H1 (cell line): Measurements from ENCODE around the gene INF2. TPM values are rescaled to one million over a fixed set of nuclear protein-coding genes. Genes with fewer than 3 reads are reported as not detected.

Experiments used
- CTCF ChIA-PET: fragments of 300-600 bp; sonication (Branson Sonifier 250); formaldehyde crosslinking; loops from one replicate; lab custom pipeline; 2021; ENCODE audit not compliant: partially characterized antibody; lab: Charles Lee
- POLR2A ChIA-PET: fragments of 300-600 bp; sonication (Branson Sonifier 250); formaldehyde crosslinking; loops from one replicate; lab custom pipeline; 2021; ENCODE audit warnings: inconsistent platforms; ENCODE audit not compliant: partially characterized antibody; lab: Charles Lee
- DNase-seq, 2 experiments: peaks; one replicate each; pipeline versions ENCODE4 v3.0.0 to v3.0.0-alpha.2; 2010 to 2022; ENCODE audit warnings: low spot score in 2 of 2, low read depth in 1 of 2, mixed read lengths in 1 of 2
- FAIRE-seq: peaks from 2 replicates; lab custom pipeline; 2011; peaks lifted over from hg19 to GRCh38; lab: Jason Lieb, UNC
- H2AFZ ChIP-seq: 2 replicates; pipeline ENCODE4 v1.8.1; 2012; ENCODE audit warnings: low read length, inconsistent platforms
- H2AK5ac ChIP-seq: 2 replicates; pipeline ENCODE4 v1.6.1; 2013; ENCODE audit warnings: low read depth, low read length
- H2BK120ac ChIP-seq: replicated peaks from 2 replicates; pipeline ENCODE3; 2013; ENCODE audit warnings: low read depth, low read length, inconsistent platforms
- H2BK12ac ChIP-seq: 2 replicates; pipeline ENCODE4 v1.6.1; 2013; ENCODE audit warnings: low read depth, low read length
- H2BK15ac ChIP-seq: 2 replicates; pipeline ENCODE4 v1.6.1; 2013; ENCODE audit warnings: low read length
- H2BK20ac ChIP-seq: 2 replicates; pipeline ENCODE4 v1.6.1; 2013; ENCODE audit warnings: low read length
- H2BK5ac ChIP-seq: 2 replicates; pipeline ENCODE4 v1.6.1; 2013; ENCODE audit warnings: low read depth, low read length
- H3K14ac ChIP-seq: 2 replicates; pipeline ENCODE4 v1.6.1; 2013; ENCODE audit warnings: inconsistent platforms; ENCODE audit not compliant: insufficient read length
- H3K18ac ChIP-seq: 2 replicates; pipeline ENCODE4 v1.6.1; 2013; ENCODE audit warnings: low read length; ENCODE audit errors: extremely low read depth
- H3K23ac ChIP-seq: 2 replicates; pipeline ENCODE4 v1.6.1; 2013; ENCODE audit warnings: inconsistent platforms; ENCODE audit not compliant: insufficient read length
- H3K23me2 ChIP-seq: 2 replicates; pipeline ENCODE4 v1.6.1; 2013; ENCODE audit warnings: low read depth, low read length
- H3K27ac ChIP-seq: 2 replicates; pipeline ENCODE4 v1.6.1; 2011; ENCODE audit warnings: low read depth, low read length, inconsistent platforms
- H3K27me3 ChIP-seq, 4 experiments: replicated peaks in 1 of 4; 1 replicate in 1 of 4; 2 replicates in 3 of 4; pipeline versions ENCODE4 v1.6.1 to v1.8.1; 2011 to 2013; ENCODE audit warnings: low read length in 3 of 4, mild to moderate bottlenecking in 3 of 4, inconsistent platforms in 2 of 4, mixed read lengths in 2 of 4, moderate library complexity in 1 of 4; ENCODE audit not compliant: control insufficient read depth in 3 of 4, insufficient read depth in 3 of 4; ENCODE audit errors: extremely low read depth in 1 of 4
- H3K36me3 ChIP-seq, 4 experiments: 2 replicates each; pipeline versions ENCODE4 v1.6.1 to v1.8.1; 2011 to 2013; ENCODE audit warnings: mild to moderate bottlenecking in 4 of 4, low read length in 3 of 4, moderate library complexity in 2 of 4, control low read depth in 1 of 4, inconsistent platforms in 1 of 4; ENCODE audit not compliant: insufficient read depth in 4 of 4, control insufficient read depth in 2 of 4
- H3K4ac ChIP-seq: replicated peaks from 2 replicates; pipeline ENCODE3; 2013; ENCODE audit warnings: low read length, low read depth, mixed read lengths, inconsistent platforms; ENCODE audit not compliant: insufficient read length
- H3K4me1 ChIP-seq, 4 experiments: replicated peaks in 1 of 4; 1 replicate in 1 of 4; 2 replicates in 3 of 4; pipeline versions ENCODE4 v1.6.1 to v1.8.1; 2011 to 2013; ENCODE audit warnings: low read length in 3 of 4, inconsistent platforms in 2 of 4, mixed read lengths in 1 of 4; ENCODE audit not compliant: insufficient read depth in 4 of 4, control insufficient read depth in 3 of 4
- H3K4me2 ChIP-seq, 2 experiments: 2 replicates each; pipeline versions ENCODE4 v1.6.1 to v1.8.1; 2011 to 2013; ENCODE audit warnings: low read depth in 2 of 2, low read length in 2 of 2, control low read depth in 1 of 2, inconsistent platforms in 1 of 2, mild to moderate bottlenecking in 1 of 2; ENCODE audit not compliant: insufficient read depth in 1 of 2
- H3K4me3 ChIP-seq, 4 experiments: fragments of 200-600, 300-600 bp in 1 of 4; sonication (generic), shearing (Covaris generic), sonication (Bioruptor Twin) in 1 of 4; 2 replicates each; pipeline versions ENCODE4 v1.5.1 to v1.8.1; 2011 to 2016; ENCODE audit warnings: low read length in 4 of 4, low read depth in 3 of 4, control low read depth in 2 of 4, inconsistent platforms in 2 of 4, mild to moderate bottlenecking in 2 of 4, mixed read lengths in 1 of 4, moderate library complexity in 1 of 4; ENCODE audit not compliant: insufficient read depth in 2 of 4; ENCODE audit errors: extremely low read depth in 1 of 4
- H3K56ac ChIP-seq: replicated peaks from 2 replicates; pipeline ENCODE3; 2013; ENCODE audit warnings: low read depth, mild to moderate bottlenecking, mixed read lengths, low read length, inconsistent platforms; ENCODE audit not compliant: insufficient read length
- H3K79me1 ChIP-seq: 2 replicates; pipeline ENCODE4 v1.6.1; 2013; ENCODE audit warnings: low read depth, low read length, control low read depth
- H3K79me2 ChIP-seq, 2 experiments: 2 replicates each; pipeline versions ENCODE4 v1.6.1 to v1.8.1; 2012 to 2013; ENCODE audit warnings: low read length in 2 of 2, mild to moderate bottlenecking in 2 of 2, inconsistent platforms in 1 of 2; ENCODE audit not compliant: insufficient read depth in 2 of 2, control insufficient read depth in 1 of 2
- H3K9ac ChIP-seq, 4 experiments: replicated peaks in 1 of 4; 1 replicate in 1 of 4; 2 replicates in 3 of 4; pipeline versions ENCODE4 v1.6.1 to v1.8.1; 2011 to 2013; ENCODE audit warnings: low read depth in 3 of 4, low read length in 3 of 4, control low read depth in 2 of 4, mild to moderate bottlenecking in 2 of 4, moderate library complexity in 2 of 4, inconsistent platforms in 1 of 4; ENCODE audit errors: extremely low read depth in 1 of 4
- H3K9me3 ChIP-seq, 2 experiments: 2 replicates each; pipeline versions ENCODE4 v1.6.1 to v1.8.1; 2012 to 2013; ENCODE audit warnings: mild to moderate bottlenecking in 2 of 2, moderate library complexity in 2 of 2, control low read depth in 1 of 2, inconsistent platforms in 1 of 2, low read depth in 1 of 2, low read length in 1 of 2, mixed read lengths in 1 of 2; ENCODE audit not compliant: insufficient read depth in 2 of 2
- H4K20me1 ChIP-seq, 2 experiments: replicated peaks in 1 of 2; 2 replicates each; pipeline versions ENCODE3 to v1.8.1; 2011 to 2013; ENCODE audit warnings: inconsistent platforms in 2 of 2, low read length in 2 of 2, mild to moderate bottlenecking in 1 of 2; ENCODE audit not compliant: insufficient read depth in 2 of 2, control insufficient read depth in 1 of 2
- H4K5ac ChIP-seq: 2 replicates; pipeline ENCODE4 v1.6.1; 2013; ENCODE audit warnings: low read length, low read depth, mixed read lengths, inconsistent platforms; ENCODE audit not compliant: insufficient read length
- H4K8ac ChIP-seq: 2 replicates; pipeline ENCODE4 v1.8.0; 2013; ENCODE audit warnings: mild to moderate bottlenecking, moderate library complexity, low read length, inconsistent platforms; ENCODE audit not compliant: insufficient read depth; ENCODE audit errors: extremely low read depth
- H4K91ac ChIP-seq: replicated peaks from 2 replicates; pipeline ENCODE3; 2013; ENCODE audit warnings: low read length, mixed read lengths, inconsistent platforms; ENCODE audit not compliant: insufficient read length
- ATF2 ChIP-seq: IDR thresholded peaks from 2 replicates; pipeline ENCODE4 v1.6.1; 2012; ENCODE audit warnings: low read length, inconsistent platforms
- FOSL1 ChIP-seq: IDR thresholded peaks from 2 replicates; pipeline ENCODE4 v1.6.1; 2011; ENCODE audit warnings: mild to moderate bottlenecking, low read depth, low read length, moderate library complexity; ENCODE audit not compliant: insufficient read depth
- HDAC2 ChIP-seq, 2 experiments: fragments of 300-600 bp in 1 of 2; sonication (generic) in 1 of 2; IDR thresholded peaks; 2 replicates each; pipeline ENCODE4 v1.6.1; 2011 to 2012; ENCODE audit warnings: low read depth in 2 of 2, low read length in 2 of 2, mild to moderate bottlenecking in 2 of 2, moderate library complexity in 2 of 2, borderline replicate concordance in 1 of 2, inconsistent platforms in 1 of 2
- POLR2A ChIP-seq, 2 experiments: IDR thresholded peaks; 1 replicate in 1 of 2; 2 replicates in 1 of 2; pipeline ENCODE4 v1.6.1; 2011; ENCODE audit warnings: low read depth in 2 of 2, low read length in 2 of 2, mild to moderate bottlenecking in 2 of 2; ENCODE audit errors: control extremely low read depth in 1 of 2
- RAD21 ChIP-seq, 2 experiments: IDR thresholded peaks in 1 of 2; conservative IDR thresholded peaks in 1 of 2; 2 replicates each; pipeline ENCODE4 v1.6.1; 2011; ENCODE audit warnings: low read depth in 2 of 2, low read length in 2 of 2, improper control_type of control experiment in 1 of 2, inconsistent platforms in 1 of 2, mild to moderate bottlenecking in 1 of 2, moderate library complexity in 1 of 2
- SAP30 ChIP-seq: fragments of 300-600 bp; sonication (generic); IDR thresholded peaks from 2 replicates; pipeline ENCODE4 v1.7.1; 2012; ENCODE audit warnings: low read length, moderate library complexity, mild to moderate bottlenecking, inconsistent platforms; ENCODE audit not compliant: insufficient read depth, insufficient replicate concordance
- SIN3A ChIP-seq, 2 experiments: IDR thresholded peaks in 1 of 2; conservative IDR thresholded peaks in 1 of 2; 2 replicates each; pipeline ENCODE4 v1.6.1; 2011 to 2012; ENCODE audit warnings: low read length in 2 of 2, improper control_type of control experiment in 1 of 2, low read depth in 1 of 2, mild to moderate bottlenecking in 1 of 2
- TAF1 ChIP-seq: IDR thresholded peaks from 2 replicates; pipeline ENCODE4 v1.6.1; 2011; ENCODE audit warnings: mild to moderate bottlenecking, low read depth, low read length
- TBP ChIP-seq: IDR thresholded peaks from 2 replicates; pipeline ENCODE4 v1.6.1; 2011; ENCODE audit warnings: low read depth, low read length, improper control_type of control experiment
- YY1 ChIP-seq: IDR thresholded peaks from 2 replicates; pipeline ENCODE4 v1.6.1; 2011; ENCODE audit warnings: low read depth, mild to moderate bottlenecking, low read length
- WGBS, 2 experiments: shearing (Covaris generic) in 1 of 2; methylation state at CpG; one replicate each; pipeline versions ENCODE4 v1.1.6 to v1.1.7; 2013 to 2015; ENCODE audit warnings: low lambda C conversion rate in 2 of 2, mixed read lengths in 2 of 2, inconsistent platforms in 1 of 2, low coverage in 1 of 2, missing lambda C conversion rate in 1 of 2; ENCODE audit not compliant: insufficient replicate concordance in 2 of 2, insufficient coverage in 1 of 2, insufficient read length in 1 of 2; ENCODE audit errors: extremely low coverage in 1 of 2, missing lambda C conversion rate in 1 of 2; 5-methylcytosine and 5-hydroxymethylcytosine counted together
- polyA plus RNA-seq, 7 experiments: library from polyadenylated mRNA; depleted of rRNA in 3 of 7; stranded (reverse) in 5 of 7; unstranded in 2 of 7; fragments of >200 nt in 5 of 7; fragments of 200-250 nt in 2 of 7; gene quantifications; 1 replicate in 5 of 7; 2 replicates in 1 of 7; 4 replicates in 1 of 7; pipeline versions ENCODE4 v1.2.1 to v1.2.3, GENCODE V29; 2011 to 2013; ENCODE audit warnings: missing spikeins in 2 of 7, mixed read lengths in 2 of 7
- total RNA-seq: library from RNA; stranded (reverse); fragmentation: NEBNext Ultra II Directional; extraction: Animal tissue kit (Norgen Biotek cat#: 25700); gene quantifications from 2 replicates; pipeline ENCODE4 v1.2.1, GENCODE V29; 2021
- TF ChIP-seq, protein P1 (sequence below): IDR thresholded peaks from 2 replicates; pipeline ENCODE4 v1.6.1; 2011; ENCODE audit warnings: low read depth, mild to moderate bottlenecking, low read length; ENCODE audit not compliant: insufficient read depth

INF2 gene
- total and polyA plus RNA-seq, 2 of the 8 experiments (the other 6 are each of a cell fraction or from before 2014, with no cell fraction given), result 29.1 to 59.5 TPM

GRCh38 chr14:104715416-104715815, 26.0 kb downstream of the INF2 start:
- Histone ChIP-seq H2AK5ac (no peak overlapping the region), H3K23ac (no peak overlapping the region), H3K79me1 (no peaks in the 10 kb centered on the region), H4K91ac (no peak overlapping the region), H2BK12ac (no peak overlapping the region), H2AFZ (no peak overlapping the region), H3K79me2 (no peaks in the 10 kb centered on the region), H3K4me1 (no peaks in the 10 kb centered on the region; a peak in 1 of 7 replicates), H3K9me3 (no peaks in the 10 kb centered on the region), H3K56ac (no peak overlapping the region), H3K4ac (no peak overlapping the region), H3K36me3 (peaks cover under 1 to 44% (median 4%) of the 10 kb centered on the region in 4 experiments; a peak in 5 of 8 replicates), H4K5ac (no peak overlapping the region), H3K9ac (no peak overlapping the region), H4K8ac (no peak overlapping the region), H3K27ac (no peak overlapping the region), H2BK20ac (no peak overlapping the region), H3K4me2 (no peak overlapping the region), H2BK5ac (no peak overlapping the region), H4K20me1 (peaks cover 0 to 7% of the 10 kb centered on the region in 2 experiments), H3K14ac (no peak overlapping the region), H3K18ac (no peak overlapping the region), H2BK15ac (no peak overlapping the region), H3K27me3 (no peaks in the 10 kb centered on the region), H3K23me2 (no peaks in the 10 kb centered on the region), H2BK120ac (no peak overlapping the region), H3K4me3 (no peak overlapping the region)
- 92% methylated on average over 9 of the region's 18 CpGs; no CpG with 5 or more reads in 1 of the 2 experiments for WGBS, 2 experiments
- POLR2A ChIA-PET, result no interaction called here
- FAIRE-seq (no peak), DNase-seq (no peak)
- CTCF ChIA-PET, result interaction anchor here (1.2 kb wide), 1 partner anchor 11 kb away, joined by 3 read pairs; no protein-coding TSS in a partner anchor
- TF ChIP-seq HDAC2 (IDR thresholded peaks at IDR 0.05; ENCODE audit: borderline replicate concordance in 1 of 2, low read depth in 2 of 2, low read length in 2 of 2) (no peak), SIN3A (conservative IDR thresholded peaks at IDR 0.05 in 1 of 2, IDR thresholded peaks at IDR 0.05 in 1 of 2; ENCODE audit: low read depth in 1 of 2, low read length in 2 of 2) (no peak), RAD21 (IDR thresholded peaks at IDR 0.05 in 1 of 2, conservative IDR thresholded peaks at IDR 0.05 in 1 of 2; ENCODE audit: low read depth in 2 of 2, low read length in 2 of 2) (peak; percentile 15 to 25; a peak in 2 of 4 replicates), TBP (no peak), POLR2A (IDR thresholded peaks at IDR 0.05; ENCODE audit: control extremely low read depth in 1 of 2, low read depth in 2 of 2, low read length in 2 of 2) (no peak), TAF1 (no peak), YY1 (no peak), SAP30 (no peak), FOSL1 (no peak), ATF2 (no peak)
- TF ChIP-seq, protein P1, sequence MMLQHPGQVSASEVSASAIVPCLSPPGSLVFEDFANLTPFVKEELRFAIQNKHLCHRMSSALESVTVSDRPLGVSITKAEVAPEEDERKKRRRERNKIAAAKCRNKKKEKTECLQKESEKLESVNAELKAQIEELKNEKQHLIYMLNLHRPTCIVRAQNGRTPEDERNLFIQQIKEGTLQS, result no peak
